Fibroblast of the aortic adventitia (primary cell): Measurements from ENCODE around the gene ANKRD52. TPM values are rescaled to one million over a fixed set of nuclear protein-coding genes. Genes with fewer than 3 reads are reported as not detected.

ENCODE experiments used
- DNase-seq: peaks from one replicate; pipeline ENCODE4 v3.0.0-alpha.2; 2010; ENCODE audit warnings: low read depth
- H3K4me3 ChIP-seq: 2 replicates; pipeline ENCODE4 v1.5.1; 2011; ENCODE audit warnings: low read depth, mild to moderate bottlenecking, control low read depth, low read length, moderate library complexity
- total RNA-seq: library from RNA; depleted of rRNA; stranded (reverse); fragments of >200 nt; gene quantifications from 2 replicates; pipeline ENCODE4 v1.2.3, GENCODE V29; 2012; ENCODE audit warnings: low replicate concordance
- TF ChIP-seq, protein P1 (sequence below): IDR thresholded peaks from 2 replicates; pipeline ENCODE4 v1.5.1; 2011; ENCODE audit warnings: mild to moderate bottlenecking, low read length, control low read depth, inconsistent platforms; ENCODE audit not compliant: insufficient read depth

Gene ANKRD52
- total RNA-seq: 8.7 and 20.0 TPM in 2 replicates

DNA sequence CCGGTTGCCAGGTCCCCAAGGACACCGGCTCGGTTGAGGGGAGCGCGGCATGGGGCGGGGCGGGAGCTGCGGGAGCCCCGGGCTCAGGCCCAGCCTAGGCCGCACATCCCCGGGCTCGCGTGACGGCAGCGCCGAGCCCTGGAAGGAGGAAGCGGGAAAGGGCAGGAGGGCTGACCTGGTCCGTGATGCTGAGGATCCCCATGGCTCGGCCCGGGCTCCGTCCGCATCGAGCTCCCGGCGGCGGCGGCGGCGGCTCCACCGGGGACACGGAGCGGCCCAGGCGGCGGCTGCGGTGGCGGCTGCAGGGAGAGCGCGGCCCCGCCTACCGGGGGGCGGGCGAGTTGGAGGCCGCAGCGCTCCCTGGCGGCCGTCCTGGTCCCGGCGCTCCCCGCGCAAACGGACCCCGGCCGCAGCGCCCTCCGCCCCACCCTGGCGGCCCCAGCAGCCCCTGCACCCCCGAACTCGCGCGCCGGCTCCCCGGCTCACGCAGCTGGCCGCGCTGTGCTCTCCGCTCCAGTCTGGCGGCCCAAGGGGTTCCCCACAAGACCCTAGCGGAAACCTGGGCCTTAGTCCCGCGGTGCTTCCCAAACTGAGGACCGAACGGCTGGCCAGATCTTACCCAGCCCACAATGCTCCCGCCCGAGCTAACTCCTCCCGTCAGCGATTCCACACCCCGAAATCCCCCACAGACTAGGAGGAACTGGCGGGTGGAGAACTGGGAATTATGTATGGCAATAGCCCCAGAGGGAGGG, at the start of gene ANKRD52:
Gene ANKRD52, minus strand, starts transcription at position 317 of the 752 bp plus-strand sequence. Its CDS starts 115 bp downstream, at position 202.
- peak; percentile 87 for DNase-seq
- TF ChIP-seq, protein P1, sequence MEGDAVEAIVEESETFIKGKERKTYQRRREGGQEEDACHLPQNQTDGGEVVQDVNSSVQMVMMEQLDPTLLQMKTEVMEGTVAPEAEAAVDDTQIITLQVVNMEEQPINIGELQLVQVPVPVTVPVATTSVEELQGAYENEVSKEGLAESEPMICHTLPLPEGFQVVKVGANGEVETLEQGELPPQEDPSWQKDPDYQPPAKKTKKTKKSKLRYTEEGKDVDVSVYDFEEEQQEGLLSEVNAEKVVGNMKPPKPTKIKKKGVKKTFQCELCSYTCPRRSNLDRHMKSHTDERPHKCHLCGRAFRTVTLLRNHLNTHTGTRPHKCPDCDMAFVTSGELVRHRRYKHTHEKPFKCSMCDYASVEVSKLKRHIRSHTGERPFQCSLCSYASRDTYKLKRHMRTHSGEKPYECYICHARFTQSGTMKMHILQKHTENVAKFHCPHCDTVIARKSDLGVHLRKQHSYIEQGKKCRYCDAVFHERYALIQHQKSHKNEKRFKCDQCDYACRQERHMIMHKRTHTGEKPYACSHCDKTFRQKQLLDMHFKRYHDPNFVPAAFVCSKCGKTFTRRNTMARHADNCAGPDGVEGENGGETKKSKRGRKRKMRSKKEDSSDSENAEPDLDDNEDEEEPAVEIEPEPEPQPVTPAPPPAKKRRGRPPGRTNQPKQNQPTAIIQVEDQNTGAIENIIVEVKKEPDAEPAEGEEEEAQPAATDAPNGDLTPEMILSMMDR: peak; percentile 60
- peak within 1 kb of the TSS; percentile 86 for H3K4me3 ChIP-seq

DNA sequence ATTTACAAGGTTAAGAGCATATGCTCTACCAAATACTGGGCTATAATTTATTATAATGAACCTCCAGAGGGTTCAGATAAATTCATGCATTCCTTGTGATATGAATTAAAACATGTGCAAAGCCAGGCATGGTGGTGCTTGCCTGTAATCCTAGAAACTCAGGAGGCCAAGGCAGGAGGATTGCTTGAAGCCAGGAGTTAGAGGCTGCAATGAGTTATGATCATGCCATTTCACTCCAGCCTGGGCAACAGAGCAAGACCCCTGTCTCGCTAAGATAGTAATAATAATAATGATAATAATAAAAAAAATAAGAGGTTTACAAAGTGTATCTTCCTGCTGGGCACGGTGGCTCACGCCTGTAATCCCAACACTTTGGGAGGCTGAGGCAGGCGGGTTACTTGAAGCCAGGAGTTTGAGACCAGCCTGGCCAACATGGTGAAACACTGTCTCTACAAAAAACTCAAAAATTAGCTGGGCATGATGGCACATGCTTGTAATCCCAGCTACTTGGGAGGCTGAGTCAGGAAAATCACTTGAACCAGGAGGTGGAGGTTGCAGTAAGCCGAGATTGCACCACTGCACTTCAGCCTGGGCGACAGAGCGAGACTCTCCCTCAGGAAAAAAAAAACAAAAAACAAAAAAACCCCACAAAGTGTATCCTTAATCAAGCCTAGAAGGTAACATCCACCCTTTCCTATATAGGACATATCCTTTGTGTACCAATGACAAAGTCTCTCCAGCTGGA, 49.2 kb upstream of the ANKRD52 start:
- TF ChIP-seq, protein P1: no peak

DNA sequence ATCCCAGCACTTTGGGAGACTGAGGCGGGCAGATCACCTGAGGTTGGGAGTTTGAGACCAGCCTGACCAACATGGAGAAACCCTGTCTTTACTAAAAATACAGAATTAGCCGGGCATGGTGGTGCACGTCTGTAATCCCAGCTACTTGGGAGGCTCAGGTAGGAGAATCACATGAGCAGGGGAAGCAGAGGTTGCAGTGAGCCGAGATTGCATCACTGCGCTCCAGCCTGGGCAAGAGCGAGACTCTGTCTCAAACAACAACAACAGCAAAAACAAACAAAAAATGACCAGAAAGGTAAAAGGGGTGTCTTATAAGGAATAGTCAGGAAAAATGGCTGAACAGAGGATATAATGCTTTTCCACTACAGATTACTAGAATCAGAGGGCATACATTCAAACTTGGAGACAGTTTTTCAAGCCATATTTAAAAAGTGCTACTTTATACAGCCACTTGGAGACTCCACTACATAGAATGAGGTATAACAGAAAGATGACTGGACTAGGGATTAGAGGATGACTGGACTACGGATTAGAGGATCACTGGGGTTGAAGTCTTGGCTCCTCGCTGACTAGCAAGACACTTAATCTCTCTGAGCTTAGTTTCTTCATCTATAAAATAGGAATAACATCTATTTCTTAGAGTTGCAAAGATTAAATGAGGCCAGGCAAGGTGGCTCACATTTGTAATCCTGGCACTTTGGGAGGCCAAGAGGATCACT, 46.8 kb upstream of the ANKRD52 start:
- DNase-seq: no peak
- TF ChIP-seq, protein P1: no peak
- H3K4me3 ChIP-seq: no peak overlapping the region

More for the DNA sequence above, 49.2 kb upstream of the ANKRD52 start:
- H3K4me3 ChIP-seq: no peak overlapping the region
- DNase-seq: no peak

DNA sequence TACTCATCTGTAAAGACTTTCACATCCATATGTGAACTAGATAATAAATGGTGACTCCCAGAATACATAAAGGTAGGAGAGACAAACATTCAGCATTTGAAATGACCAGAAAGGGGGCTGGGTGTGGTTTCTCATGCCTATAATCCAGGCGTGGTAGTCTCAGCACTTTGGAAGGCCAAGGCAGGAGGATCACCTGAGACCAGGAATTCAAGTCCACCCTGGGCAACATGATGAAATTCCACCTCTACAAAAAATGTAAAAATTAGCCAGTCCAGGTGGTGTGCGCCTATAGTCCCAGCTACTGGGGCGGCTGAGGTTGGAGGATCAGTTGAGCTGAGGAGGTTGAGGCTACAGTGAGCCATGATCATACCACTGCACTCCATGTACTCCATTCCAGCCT, 46.1 kb upstream of the ANKRD52 start:
- TF ChIP-seq, protein P1: no peak
- DNase-seq: no peak
- H3K4me3 ChIP-seq: no peak overlapping the region

DNA sequence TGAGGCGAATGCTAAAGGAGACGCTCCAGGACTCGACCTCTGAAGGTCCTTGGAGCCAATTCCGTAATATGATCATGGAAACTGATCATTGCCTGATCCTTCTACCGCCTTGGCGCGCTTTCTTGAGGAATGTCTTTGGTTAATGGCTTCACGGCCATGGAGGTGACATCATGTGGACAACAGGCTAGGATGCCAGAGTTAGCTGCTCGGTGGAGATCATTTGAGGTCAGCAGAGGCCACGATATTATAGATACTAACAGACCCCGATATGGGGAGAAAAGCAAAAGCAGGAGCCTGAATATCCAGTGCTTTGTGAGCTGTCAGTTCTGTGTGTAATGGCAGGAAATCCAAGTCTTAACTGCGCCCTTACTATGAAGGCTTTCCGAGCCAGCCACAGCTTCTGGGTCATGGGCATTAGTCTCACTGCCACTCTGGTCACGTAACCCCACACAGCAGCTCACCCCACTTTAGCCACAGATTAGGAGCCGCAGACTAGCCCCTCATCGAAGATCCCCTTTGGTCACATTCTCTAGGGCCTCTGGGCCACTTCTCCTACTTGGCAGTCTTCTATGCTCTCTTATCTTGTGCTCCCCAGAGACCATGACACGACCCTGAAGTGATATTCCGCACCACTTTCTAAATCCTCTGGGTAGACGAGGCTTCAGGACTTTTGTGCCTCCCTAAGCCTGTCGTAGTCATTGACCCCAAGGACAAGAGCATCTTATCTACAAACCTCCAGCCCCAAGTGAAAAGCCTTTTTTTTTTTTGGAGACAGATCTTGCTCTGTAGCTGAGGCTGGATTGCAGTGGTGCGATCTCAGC, 42.7 kb upstream of the ANKRD52 start:
- DNase-seq: no peak
- TF ChIP-seq, protein P1: no peak
- peak overlapping the region; percentile 71 for H3K4me3 ChIP-seq
